Activated CD8-positive, alpha-beta memory T cell treated with anti-CD3 and anti-CD28 coated beads, Interleukin-2, amount 50 U/mL, for 48 hours (primary cell): Measurements from ENCODE around the gene CCDC117.
"Not testable (repeated sequence)": the region's sequence is repeated elsewhere in the genome, so short reads cannot be mapped to it uniquely, and the experiment has no call there.

Experiments used
- DNase-seq: peaks from one replicate; pipeline ENCODE4 v3.0.0-alpha.2; 2020

The CCDC117 gene

DNA sequence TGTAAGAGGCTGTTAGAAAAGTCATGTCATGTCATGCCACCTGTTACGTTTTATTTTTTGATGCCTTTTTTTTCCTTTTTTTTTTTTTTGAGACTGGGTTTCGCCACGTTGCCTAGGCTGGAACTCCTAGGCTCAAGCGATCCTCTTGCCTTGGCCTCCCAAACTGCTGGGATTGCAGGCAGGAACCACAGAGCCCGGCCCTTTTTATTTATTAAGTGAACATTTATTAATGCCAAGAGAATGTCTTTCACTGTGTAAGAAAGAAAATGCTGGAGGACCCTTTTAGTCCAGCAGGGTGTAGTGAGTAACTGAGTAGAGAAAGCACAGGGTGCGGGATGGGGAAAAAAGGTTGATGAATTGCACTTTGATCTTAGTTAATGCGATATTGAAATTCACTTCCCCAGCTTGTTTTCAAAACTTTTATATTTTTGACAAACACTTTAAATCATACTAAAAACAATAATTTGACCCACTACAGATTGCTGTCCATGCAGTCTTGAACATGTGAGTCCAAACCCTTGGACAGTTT lies 30.2 kb downstream of the CCDC117 start:
- DNase-seq: no peak

DNA sequence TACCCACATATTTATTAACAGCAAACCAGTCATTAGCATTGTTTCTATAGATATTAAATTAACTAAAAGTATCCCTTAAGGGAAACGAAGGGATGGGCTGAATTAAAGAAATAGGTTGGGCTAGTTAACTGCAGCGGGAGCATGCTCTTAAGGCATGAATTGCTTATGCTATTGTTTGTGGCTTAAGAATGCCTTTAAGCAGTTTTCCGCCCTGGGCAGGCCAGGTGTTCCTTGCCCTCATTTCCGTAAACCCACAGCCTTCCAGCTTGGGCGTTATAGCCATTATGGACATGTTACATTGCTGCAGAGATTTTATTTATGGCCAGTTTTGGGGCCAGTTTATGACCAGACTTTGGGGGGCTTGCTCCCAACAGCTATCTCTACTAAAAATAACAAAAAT lies 32.9 kb downstream of the CCDC117 start:
- DNase-seq: not testable (repeated sequence)

DNA sequence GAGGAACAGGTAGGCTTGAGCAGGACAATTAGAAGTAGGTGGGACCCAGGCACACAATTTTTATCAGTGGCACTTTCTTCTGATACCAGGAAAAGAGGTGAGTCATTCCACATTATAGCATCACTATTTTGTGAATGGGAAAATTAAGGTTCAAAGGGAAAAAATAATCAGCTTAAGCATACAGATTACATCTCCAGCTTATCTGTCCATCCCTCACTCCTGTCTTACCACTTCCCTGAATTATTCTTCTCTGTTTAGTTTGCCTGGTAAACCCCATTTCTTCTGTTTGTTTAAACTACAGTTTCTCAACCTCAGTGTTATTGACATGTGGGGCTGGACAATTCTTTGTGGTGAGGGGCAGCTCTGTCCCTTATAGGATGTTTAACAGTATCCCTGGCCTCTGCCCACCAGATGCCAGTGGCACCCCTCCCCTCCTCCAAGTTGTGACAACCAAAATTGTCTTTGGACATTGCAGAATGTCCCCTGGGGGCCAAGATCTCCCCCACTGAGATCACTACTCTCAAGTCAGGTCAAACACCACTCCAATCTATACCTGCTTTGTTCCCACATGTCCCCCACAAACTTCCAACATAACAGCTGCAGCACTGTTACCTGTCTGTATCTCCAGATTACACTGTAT lies 36.3 kb downstream of the CCDC117 start:
- DNase-seq: no peak

DNA sequence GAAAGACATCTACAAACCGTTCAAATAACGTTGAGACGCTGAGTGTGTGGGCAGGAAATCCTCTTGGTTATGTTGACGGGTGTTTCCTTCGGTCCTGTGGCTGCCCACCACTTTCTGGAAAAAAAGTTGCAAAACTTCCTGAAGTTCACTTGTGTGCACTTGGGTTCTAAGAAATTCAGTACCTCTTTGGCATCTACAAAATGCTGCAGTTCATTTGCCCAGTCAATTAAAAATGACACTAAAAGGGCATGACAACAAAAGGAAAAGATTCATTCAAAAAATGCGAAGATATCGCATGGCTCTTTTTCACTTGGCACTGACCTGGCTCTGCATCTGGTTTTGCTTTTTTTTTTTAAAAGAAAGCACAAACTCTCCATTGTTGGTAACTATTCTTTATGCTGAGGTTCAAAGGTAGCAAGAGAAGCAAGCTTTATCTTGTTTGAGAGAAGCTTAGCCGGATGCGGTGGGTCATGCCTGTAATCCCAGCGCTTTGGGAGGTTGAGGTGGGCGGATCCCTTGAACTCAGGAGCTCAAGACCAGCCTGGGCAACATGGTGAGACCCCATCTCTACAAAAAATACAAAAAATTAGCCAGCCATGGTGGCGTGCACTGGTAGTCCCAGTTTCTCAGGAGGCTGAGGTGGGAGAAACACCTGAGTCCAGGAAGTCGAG lies 38.5 kb downstream of the CCDC117 start:
- DNase-seq: no peak

DNA sequence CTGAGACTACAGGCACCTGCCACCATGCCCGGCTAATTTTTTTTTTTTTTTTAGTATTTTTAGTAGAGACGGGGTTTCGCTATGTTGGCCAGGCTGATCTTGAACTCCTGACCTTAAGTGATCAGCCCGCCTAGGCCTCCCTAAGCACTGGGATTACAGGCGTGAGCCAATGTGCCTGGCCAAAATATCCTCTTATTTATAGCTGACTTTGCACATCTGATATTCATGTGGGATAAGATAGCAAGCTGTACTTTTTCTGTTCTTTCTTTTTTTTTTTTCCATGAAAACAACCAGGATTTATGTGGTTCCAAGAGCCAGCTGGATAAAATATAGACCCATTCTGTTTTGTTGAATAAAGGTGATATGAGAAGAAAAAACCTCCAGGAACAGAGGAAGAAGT lies 40.0 kb downstream of the CCDC117 start:
- DNase-seq: no peak

DNA sequence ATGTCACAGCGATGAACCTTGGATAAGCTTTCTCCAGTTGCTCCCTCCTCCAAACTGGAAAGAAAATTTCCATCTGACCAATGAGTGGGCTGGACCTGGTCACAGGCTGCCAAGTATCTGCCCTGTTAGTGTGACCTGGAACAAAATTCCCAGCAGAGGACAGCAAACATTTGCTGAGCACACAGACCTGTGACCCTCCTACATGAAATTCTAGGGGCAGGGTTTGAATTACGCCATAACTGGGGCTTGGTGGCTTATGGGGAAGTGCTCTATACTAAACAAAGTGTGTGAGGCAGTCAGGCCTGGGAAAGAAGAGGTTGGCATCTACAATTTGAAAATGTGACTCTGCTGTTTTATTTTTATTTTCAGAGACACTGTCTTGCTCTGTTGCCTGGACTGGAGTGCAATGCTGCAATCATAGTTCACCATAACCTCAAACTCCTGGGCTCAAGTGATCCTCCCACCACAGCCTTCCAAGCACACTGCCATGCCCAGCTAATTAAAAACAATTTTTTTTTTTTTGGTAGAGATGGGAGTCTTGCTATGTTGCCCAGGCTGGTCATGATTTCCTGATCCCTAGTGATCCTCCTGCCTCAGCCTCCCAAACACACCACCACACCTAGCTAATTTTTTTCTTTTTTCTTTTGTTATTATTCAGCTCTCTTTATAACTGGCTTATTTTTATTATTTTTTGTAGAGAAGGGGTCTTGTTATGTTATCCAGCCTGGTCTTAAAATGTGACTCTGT lies 41.5 kb downstream of the CCDC117 start:
- no peak for DNase-seq

DNA sequence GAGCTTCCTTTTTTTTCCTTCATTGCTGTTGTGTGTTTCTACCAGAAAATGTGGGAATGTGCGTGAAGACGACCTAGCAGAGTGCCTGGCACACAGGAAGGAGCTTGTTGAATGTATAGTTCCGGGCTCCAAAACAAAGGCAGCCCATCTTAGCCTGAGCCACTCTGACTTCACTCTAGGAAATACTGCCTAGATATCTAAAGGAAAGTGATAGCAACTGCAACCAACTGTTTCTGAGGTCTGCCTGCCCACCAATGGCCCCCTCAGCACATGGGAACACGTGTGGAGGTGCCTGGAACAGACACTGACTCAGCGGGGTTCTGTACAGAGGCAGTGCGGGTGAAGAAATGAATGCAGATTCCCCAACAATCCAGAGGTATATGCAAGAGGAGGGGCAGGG lies 42.6 kb downstream of the CCDC117 start:
- DNase-seq: no peak

DNA sequence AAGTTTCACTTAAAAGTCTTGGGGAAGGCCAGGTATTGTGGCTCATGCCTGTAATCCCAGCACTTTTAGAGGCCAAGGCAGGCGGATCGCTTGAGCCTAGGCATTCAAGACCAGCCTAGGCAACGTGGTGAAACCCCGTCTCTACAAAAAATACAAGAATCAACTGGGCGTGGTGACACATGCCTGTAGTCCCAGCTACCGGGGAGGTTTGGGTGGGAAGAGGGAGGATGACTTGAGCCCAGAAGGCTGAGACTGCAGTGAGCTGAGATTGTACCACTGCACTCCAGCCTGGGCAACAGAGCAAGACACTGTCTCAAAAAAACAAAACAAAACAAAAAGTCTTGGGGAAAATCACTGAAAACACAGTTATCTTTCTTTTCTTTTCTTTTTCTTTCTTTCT lies 43.2 kb downstream of the CCDC117 start:
- DNase-seq: no peak

DNA sequence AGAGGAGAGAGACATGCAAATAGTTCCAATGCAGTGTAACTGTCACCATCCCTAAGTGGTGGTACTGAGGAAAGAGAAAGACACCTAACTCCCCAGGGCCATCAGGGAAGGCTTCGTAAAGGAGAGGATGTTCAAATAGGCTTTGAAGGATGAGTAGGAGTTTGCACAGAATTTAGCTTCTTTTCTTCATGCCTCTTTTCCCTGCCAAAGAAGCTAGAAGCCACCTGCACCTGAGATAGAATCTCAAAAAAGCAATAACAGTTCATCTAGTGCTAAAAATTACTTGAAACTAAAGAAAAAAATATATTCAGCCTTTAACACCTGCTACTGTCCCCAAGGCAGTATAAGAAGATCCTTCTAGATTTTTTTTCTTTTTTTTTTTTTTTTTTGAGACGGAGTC lies 44.6 kb downstream of the CCDC117 start:
- DNase-seq: no peak

DNA sequence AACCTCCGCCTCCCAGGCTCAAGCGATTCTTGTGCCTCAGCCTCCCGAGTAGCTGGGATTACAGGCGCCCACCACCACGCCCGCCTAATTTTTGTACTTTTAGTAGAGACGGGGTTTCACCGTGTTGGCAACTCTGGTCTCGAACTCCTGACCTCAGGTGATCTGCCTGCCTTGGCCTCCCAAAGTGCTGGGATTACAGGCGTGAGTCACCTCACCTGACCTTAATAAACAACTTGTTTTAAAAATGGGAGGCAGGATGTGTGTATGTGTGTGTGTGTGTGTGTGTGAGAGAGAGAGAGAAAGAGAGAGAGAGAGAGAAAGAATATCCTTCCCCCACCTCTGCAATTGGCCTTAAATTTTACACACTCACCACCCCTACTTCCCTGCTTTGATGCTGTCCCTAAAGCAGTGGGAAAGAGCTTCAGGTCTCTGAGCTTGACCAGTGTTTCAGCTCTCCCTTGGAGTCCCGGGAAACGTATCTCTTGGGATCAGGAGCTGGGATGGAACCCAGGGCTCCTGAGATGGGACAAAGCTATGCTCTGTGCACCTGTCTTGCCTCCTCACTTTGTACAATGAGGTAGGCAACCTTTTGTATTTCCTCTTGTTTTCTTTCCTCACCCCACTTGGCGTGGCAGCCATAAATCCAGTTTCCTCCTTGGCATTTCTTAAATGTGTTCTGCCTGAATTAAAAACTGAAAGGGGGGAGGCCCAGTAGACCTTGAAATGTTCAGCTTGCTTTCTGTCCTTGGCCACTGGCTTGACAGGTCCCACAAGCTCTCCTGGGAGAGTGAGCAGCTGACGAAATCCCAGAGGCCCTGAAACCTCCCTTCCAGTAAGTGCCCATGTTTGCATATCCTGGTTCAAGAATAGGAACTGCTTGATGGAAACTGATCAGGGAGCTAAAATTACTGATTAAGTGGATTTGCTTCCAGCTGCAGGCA lies 45.7 kb downstream of the CCDC117 start:
- DNase-seq: no peak

DNA sequence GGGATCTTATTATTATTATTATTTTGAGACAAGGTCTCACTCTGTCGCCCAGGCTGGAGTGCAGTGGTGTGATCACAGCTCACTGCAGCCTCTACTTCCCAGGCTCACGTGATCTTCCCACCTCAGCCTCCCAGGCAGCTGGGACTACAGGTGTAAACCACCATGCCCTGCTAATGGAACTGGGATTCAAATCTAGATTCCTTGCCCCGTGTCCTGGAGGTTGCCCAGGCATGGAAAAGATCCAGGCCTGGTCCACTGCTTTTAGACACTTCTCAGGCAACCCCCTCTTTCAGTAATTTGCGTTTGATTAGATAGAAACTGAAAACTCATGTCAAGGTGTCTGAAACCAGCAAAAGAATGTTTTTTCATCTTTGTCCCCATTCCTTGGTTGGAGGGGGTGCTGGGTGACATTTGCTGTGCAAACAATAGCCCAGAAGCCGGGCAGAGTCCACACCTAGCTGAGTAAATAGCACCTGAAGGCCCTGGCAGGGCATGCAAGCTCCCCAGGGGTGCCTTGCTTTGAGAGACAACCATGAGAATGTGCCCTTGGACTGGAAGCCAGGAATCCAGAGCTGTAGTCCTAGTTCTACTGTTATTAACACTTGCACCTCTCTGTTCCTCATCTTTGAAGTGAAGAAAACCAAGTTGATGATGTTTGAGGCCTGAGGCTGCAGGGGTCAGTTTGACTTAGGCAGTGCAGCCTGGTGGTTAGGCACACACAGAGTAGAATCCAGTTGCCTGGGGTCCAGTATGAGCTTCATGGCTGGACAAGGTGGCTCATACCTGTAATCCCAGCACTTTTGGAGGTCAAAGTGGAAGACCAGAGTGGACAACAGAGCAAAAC lies 47.0 kb downstream of the CCDC117 start:
- DNase-seq: no peak

DNA sequence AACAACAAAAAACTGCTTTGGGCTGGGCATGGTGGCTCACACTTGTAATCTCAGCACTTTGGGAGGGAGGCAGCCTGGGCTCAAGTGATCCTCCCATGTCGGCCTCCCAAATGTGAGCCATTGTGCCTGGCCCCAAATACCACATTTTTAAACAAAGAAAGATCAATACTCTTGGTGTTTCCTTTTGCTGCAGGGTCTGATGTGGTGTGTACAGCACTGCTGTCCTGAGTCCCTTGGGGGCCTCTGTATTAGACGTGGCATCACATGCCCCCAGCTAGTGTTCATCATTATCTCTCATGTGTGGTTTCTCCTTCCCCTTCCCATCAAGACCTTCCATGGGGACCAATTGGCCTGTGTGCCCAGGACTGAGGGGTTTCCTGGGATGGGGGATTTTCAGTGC lies 48.4 kb downstream of the CCDC117 start:
- DNase-seq: no peak

DNA sequence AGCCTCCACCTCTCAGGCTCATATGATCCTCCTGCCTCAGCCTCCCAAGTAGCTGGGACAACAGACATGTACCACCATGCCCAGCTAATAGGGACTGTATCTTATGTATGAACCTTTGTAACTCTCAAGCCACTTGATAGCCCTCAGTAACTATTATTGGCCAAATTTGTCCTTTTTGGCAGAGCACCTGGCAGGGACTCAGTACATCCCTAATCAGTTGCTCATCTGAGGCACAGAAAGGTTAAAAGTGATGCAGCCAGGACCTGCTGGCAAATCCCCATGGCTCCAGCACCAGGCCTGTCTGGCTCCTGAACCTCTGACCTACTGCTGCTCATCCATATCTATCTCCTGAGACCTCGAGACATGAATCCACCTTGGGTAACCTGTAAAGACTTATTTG lies 49.0 kb downstream of the CCDC117 start:
- DNase-seq: no peak

DNA sequence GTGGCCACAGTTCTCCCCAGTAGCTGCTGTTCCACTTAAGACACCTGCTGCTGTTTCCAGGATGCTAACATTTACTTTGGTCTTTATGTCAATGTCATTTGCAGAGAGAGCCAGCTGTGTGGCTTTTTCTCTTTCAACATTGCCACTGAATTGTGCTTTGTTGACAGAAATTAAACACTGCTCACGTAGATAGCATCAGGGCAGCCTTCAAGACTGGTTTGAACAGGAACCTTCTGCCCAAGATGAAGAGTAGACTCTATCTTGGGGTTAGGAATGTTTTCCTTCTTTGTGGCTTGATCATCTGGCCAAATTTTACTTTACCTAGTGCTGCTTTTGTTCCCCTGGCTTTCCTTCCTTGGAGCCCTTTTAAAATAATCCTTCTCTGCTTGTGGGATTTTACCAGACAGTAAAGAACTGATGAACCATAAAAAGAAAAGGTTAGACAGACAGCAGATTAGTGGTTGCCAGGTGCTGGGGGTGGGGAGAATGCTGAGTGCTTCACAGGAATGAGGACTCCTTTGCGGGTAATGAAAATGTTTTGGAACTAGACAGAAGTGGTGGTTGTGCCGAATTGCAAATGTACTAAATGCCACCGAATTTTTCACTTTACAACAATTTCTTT lies 50.5 kb downstream of the CCDC117 start:
- DNase-seq: no peak

DNA sequence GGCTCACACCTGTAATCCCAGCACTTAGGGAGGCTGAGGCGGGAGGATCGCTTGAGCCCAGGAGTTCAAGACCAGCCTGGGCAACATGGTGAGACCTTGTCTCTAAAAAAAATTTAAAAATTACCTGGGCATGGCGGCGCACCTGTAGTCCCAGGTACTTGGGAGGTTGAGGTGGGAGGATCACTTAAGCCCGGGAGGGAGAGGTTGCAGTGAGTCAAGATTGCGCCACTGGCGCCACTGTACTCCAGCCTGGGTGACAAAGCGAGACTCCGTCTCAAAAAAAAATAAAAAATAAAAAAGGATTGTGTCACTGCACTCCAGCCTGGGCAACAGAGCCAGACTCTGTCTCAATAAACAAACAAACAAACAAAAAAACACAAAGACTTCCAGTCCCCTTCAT lies 52.0 kb downstream of the CCDC117 start:
- DNase-seq: not testable (repeated sequence)

DNA sequence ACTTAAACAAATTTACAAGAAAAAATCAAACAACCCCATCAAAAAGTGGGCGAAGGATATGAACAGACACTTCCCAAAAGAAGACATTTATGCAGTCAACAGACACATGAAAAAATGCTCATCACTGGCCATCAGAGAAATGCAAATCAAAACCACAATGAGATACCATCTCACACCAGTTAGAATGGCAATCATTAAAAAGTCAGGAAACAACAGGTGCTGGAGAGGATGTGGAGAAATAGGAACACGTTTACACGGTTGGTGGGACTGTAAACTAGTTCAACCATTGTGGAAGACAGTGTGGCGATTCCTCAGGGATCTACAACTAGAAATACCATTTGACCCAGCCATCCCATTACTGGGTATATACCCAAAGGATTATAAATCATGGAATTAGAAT lies 53.9 kb downstream of the CCDC117 start:
- DNase-seq: not testable (repeated sequence)

DNA sequence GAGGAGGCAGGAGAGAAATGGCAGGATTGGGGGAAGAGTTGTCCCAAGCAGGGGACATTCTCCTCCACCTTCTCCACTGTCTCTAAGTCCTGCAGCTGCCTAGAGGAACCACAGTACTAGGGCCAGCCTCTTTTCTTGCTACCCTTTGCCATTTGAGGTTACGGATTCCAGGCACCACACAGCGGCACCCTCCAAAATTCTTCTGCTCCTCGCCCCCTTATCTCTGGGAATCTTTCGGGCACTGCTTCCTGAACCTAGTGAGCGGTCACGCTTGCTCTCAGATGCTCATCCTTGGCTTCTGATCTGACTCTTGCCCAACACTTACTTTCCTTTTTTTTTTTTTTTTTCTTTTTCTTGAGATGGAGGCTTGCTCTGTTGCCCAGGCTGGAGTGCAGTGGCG lies 54.4 kb downstream of the CCDC117 start:
- no peak for DNase-seq

DNA sequence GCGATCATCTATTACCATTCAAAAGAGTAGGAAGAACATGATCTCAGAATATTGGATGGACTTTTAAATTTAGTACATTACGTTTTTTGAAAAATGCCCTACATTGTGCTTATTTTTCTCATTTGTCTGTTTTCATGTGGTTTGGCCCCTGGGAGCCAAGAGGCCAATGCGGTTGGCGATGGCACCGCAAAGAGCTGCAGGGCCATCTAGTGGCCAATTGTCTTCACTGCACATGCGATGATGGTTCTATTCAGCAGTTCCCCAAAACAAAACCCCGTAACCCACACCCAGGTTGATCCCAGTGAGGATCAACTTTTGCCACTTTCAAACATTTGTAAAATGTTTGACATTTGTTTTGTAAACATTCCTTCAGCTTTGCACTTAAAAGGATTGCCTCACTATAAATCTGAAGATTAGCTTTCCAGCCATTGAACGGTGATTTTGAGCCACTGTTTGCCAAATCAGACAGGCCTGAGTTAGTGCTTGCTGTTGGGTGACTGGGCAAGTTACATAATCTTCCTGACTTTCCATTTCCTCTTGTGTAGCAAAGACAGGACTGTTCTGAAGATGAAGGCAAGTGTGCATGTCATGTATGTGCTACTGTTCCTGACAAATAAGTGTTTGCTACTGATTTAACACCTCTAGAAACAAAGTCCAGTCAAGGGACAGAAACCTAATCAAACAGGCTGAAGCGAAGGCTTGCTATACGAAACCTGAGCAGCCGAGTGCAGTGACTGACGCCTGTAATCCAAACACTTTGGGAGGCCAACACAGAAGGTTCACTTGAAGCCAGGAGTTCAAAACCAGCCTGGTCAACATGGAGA lies 57.1 kb downstream of the CCDC117 start:
- DNase-seq: peak; percentile 85

DNA sequence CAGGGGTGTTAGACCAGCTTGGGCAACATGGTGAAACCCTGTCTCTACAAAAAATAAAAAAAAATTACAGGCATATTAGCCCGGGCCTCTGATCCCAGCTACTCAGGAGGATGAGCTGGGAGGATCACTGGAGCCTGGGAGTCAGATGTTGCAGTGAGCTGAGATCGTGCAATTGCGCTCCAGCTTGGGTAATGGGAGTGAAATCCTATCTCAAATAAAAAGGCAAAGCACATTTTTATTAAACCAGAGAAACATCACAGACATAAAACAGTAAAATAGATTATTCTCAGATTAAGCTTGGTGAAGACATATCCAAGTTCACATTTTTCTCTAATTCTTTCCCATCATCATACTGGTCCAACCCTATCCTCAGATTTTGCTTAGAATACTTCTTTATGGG lies 57.9 kb downstream of the CCDC117 start:
- no peak for DNase-seq
